Right lobe of liver (tissue), 4 donors: ENCODE measurements around the gene GGACT.

Source experiments
- POLR2A ChIP-seq: fragments of 450-650 bp; IDR thresholded peaks from one replicate; pipeline ENCODE4 v1.6.1; 2017; ENCODE audit warnings: antibody characterized with exemption, mild to moderate bottlenecking
- TF ChIP-seq, protein P1 (sequence below), 4 donors: fragments of 200-600 bp in 3 of 4; fragments of 450-650 bp in 1 of 4; IDR thresholded peaks; one replicate each; pipeline versions ENCODE4 v1.5.1 to v1.8.0; 2016 to 2022; ENCODE audit warnings: antibody characterized with exemption in 4 of 4, mild to moderate bottlenecking in 2 of 4
- donor health status: DM: no; HTN: no; CAD: no.
- donor health status: DM: no; HTN: no; CAD: no.
- donor health status: DM: no; HTN: yes; CAD: no.

DNA sequence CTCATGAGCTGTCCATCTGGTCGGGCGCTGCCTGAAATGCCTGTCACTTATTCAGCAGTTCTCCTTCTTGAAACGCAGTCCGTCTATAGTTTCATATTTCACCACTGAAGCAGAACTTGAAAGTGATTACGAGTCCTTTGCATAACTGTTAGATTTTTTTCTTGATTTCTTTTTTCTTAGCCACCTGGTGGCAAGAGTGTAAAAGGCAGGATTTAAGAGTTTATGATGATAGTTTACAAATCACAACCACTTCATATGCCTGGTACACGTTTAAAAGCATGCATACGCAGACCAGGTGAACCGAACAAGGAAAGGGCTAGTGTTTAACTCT is 45.8 kb downstream of the GGACT start:
- no peak for TF ChIP-seq POLR2A
- TF ChIP-seq, protein P1, sequence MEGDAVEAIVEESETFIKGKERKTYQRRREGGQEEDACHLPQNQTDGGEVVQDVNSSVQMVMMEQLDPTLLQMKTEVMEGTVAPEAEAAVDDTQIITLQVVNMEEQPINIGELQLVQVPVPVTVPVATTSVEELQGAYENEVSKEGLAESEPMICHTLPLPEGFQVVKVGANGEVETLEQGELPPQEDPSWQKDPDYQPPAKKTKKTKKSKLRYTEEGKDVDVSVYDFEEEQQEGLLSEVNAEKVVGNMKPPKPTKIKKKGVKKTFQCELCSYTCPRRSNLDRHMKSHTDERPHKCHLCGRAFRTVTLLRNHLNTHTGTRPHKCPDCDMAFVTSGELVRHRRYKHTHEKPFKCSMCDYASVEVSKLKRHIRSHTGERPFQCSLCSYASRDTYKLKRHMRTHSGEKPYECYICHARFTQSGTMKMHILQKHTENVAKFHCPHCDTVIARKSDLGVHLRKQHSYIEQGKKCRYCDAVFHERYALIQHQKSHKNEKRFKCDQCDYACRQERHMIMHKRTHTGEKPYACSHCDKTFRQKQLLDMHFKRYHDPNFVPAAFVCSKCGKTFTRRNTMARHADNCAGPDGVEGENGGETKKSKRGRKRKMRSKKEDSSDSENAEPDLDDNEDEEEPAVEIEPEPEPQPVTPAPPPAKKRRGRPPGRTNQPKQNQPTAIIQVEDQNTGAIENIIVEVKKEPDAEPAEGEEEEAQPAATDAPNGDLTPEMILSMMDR (IDR thresholded peaks at IDR 0.05): peak; percentile 33 to 55 (median 48)
